ENCODE results near the gene PRDM7.

- TF ChIP-seq CTCF (IDR thresholded peaks at IDR 0.05; ENCODE audit: borderline replicate concordance, extremely low read depth, low read length, poor library complexity, severe bottlenecking) (no peak), EZH2 (IDR thresholded peaks at IDR 0.05; ENCODE audit: borderline replicate concordance, low read depth, low read length, severe bottlenecking) (no peak)
Measured at GRCh38 chr16:90018297-90018651, 58.9 kb downstream of the PRDM7 start.
